ENCODE results near the gene LIPJ.
A peak's percentile ranks its signal among the peaks of the same experiment; 100 is the strongest.

LIPJ gene

DNA sequence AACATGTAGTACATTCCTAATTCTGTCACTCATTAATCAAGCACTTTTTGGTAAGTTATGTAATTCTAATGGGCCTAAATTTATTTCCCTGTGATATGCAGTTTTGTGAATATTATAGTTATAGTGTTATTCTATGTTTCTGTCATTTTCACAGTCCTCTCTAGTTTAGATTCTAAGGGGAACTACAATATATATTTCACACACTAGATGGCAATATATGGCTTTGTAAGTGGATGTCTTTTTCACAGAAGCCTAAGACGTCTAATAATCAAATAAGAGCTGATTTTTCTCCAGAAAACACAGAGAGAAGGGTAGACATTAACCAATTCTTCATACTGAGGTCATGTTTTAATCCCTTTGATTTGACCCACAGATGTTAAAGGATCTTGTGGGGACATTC is 21.5 kb upstream of the LIPJ start:
- H3K36me3 Mint-ChIP-seq: peaks cover 3% of the 10 kb centered on the region
- H3K27me3 Mint-ChIP-seq: peaks cover 2% of the 10 kb centered on the region
- H3K27ac Mint-ChIP-seq: no peak overlapping the region
- no peak overlapping the region for H3K4me3 Mint-ChIP-seq
- H3K4me1 Mint-ChIP-seq (ENCODE audit: low read depth): no peaks in the 10 kb centered on the region
- H3K9me3 Mint-ChIP-seq (ENCODE audit: low read depth): no peaks in the 10 kb centered on the region

DNA sequence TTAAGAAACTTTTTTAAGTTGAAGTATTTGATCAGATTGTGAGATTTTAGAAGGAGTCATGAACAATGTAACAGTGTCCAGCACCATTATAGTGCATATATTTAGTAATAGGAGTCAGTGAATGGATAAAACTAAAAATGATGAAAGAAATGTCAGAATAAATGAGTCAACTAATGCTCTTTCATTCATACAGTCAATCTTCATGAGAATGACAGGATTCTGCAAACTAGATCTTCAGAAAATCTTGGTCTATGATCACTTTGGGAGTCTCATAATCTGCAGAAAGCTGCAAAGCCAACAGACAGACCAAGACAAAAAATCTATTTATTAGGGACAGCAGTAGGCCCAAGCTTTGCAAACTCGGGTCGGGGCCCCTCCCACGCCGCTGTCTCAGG is 4.2 kb upstream of the LIPJ start:
- H3K27me3 Mint-ChIP-seq: peaks cover 4% of the 10 kb centered on the region
- peaks cover 5% of the 10 kb centered on the region for H3K36me3 Mint-ChIP-seq
- H3K9me3 Mint-ChIP-seq (ENCODE audit: low read depth): peaks cover 6% of the 10 kb centered on the region
- H3K27ac Mint-ChIP-seq: peak overlapping the region; percentile 78
- peak overlapping the region; percentile 70 for H3K4me3 Mint-ChIP-seq
- H3K4me1 Mint-ChIP-seq (ENCODE audit: low read depth): peaks cover 13% of the 10 kb centered on the region

DNA sequence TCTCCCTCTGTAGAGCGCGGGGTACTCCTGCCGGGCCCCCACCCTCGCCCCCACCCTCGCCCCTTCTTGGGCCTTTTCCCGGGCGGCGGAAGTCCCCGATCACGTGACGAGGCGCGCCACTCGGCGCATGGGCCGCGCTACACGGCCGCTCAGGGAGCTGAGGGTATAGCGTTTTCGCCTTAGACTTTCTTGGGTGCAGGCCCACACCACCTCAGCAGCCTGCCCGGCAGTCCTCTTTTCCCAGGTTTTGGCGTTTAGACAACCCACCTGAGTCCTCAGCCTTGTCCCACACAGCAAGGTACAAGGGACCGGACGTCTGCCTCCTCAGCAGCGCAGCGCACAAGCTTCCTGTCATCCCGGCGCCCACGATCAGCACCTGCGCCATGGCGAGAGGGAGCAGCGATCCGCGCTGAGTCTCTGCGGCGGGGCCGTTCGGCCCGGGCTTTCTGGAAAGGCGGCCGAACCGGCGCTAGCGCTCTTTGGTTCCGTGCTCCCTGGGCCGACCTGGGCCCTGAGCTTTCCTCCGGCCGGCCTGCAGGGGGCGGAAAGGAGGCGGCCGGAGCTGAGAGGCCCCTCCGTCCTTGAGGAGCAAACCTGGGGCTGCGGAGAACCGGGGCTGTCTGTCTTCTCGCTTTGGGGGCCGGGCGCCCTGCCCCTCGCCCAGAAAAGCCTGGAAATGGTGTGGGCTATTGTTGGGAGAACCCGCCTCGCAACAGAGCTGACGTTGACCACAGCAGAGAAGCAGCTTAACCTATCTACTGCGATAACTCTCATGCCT is 3.6 kb upstream of the LIPJ start, which contains the start of gene RNLS:
Gene RNLS, minus strand, starts transcription at position 513 of the 778 bp plus-strand sequence.
- Mint-ChIP-seq H3K4me3 (peak within 1 kb of the TSS; percentile 82), H3K27me3 (peaks cover 4% of the 10 kb centered on the region), H3K36me3 (peaks cover 5% of the 10 kb centered on the region), H3K4me1 (ENCODE audit: low read depth) (peaks cover 13% of the 10 kb centered on the region), H3K9me3 (ENCODE audit: low read depth) (peaks cover 6% of the 10 kb centered on the region), H3K27ac (peak within 1 kb of the TSS; percentile 88)

DNA sequence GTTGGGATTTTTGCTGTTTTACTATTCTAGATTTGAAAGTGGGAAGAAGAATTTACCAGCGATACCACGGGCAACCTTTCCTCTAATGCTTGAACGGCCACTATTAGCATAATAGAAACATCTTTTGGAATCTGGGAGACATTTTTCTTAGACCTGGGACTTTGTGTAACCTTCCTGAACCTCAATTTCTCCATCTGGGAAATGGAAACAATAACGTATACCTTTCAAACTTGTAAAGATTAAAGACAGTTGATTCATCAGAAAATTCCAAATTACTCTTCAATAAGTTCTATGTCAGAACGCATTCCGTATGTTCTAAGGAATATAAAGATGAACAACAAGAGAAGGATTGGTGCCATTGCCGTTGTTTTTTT is 3.0 kb upstream of the LIPJ start:
- peaks cover 6% of the 10 kb centered on the region for H3K9me3 Mint-ChIP-seq (ENCODE audit: low read depth)
- peak overlapping the region; percentile 88 for H3K27ac Mint-ChIP-seq
- peaks cover 13% of the 10 kb centered on the region for H3K4me1 Mint-ChIP-seq (ENCODE audit: low read depth)
- H3K27me3 Mint-ChIP-seq: peaks cover 4% of the 10 kb centered on the region
- H3K36me3 Mint-ChIP-seq: peaks cover 5% of the 10 kb centered on the region
- peak overlapping the region; percentile 82 for H3K4me3 Mint-ChIP-seq

DNA sequence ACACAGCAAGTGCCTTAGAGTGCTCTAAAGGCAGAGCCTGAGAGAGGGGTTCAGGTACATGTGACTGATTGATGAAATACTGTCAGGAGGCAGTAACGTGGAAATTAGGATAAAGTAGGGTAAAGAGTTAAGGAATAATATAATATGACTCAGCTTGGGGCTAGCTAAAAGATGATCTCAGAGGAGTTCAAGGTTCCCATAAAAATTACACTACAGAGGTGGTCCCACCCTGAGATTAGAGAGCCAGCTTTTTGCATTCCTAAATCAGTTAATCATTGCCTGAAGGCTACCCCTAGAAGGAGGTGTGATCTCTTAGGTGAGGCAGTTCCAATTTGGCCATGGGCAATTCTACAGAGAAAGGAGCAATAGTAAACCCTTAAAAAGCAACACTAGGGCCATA is 5.8 kb downstream of the LIPJ start:
- Mint-ChIP-seq H3K4me1 (ENCODE audit: low read depth) (no peaks in the 10 kb centered on the region), H3K27me3 (peaks cover 4% of the 10 kb centered on the region)

DNA sequence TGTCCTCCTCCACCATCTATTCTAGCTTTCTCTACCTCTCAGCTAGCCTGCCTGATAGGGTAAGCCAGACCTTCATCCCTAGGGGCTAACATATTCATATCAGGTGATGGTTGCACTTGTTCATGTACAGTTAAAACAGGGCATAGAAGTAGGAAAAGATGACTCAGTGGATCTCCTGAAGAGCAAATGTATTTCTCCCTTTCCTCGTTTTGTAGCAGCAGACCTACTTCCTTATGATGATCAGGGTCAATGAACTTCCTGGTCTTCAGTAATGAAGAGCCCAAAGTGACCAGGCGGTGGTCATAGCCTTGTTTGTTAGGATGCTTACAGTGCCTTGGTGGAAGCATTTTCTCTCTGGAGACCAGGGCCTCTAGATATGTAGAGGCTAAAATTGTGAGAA is 6.3 kb downstream of the LIPJ start:
- H3K4me3 Mint-ChIP-seq: no peak overlapping the region
- H3K4me1 Mint-ChIP-seq (ENCODE audit: low read depth): no peaks in the 10 kb centered on the region
- no peak overlapping the region for H3K27ac Mint-ChIP-seq
- H3K9me3 Mint-ChIP-seq (ENCODE audit: low read depth): no peaks in the 10 kb centered on the region
- no peaks in the 10 kb centered on the region for H3K36me3 Mint-ChIP-seq
- H3K27me3 Mint-ChIP-seq: peaks cover 5% of the 10 kb centered on the region

More for the DNA sequence above, 5.8 kb downstream of the LIPJ start:
- H3K4me3 Mint-ChIP-seq: no peak overlapping the region
- no peak overlapping the region for H3K27ac Mint-ChIP-seq
- no peaks in the 10 kb centered on the region for H3K9me3 Mint-ChIP-seq (ENCODE audit: low read depth)
- no peaks in the 10 kb centered on the region for H3K36me3 Mint-ChIP-seq

DNA sequence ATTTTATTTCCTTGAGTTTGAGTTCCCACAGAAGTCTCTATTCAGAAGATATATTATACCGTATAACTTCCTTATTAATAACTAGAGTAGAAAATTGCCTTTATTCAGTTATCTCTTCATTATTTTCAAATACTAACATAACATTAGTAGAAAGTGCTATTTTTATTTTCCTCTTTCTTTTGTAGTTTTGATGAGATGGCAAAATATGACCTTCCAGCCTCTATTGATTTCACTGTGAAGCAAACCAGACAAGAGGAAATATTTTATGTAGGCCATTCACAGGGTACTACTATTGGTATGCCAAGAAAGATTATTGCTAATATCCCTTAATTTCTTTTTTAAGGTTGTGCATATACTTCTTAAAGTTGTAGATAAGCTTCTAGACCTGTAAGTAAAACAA is 7.9 kb downstream of the LIPJ start:
- Mint-ChIP-seq H3K27ac (no peak overlapping the region), H3K36me3 (no peaks in the 10 kb centered on the region), H3K4me1 (ENCODE audit: low read depth) (no peaks in the 10 kb centered on the region), H3K4me3 (no peak overlapping the region), H3K9me3 (ENCODE audit: low read depth) (no peaks in the 10 kb centered on the region), H3K27me3 (peaks cover 7% of the 10 kb centered on the region)

DNA sequence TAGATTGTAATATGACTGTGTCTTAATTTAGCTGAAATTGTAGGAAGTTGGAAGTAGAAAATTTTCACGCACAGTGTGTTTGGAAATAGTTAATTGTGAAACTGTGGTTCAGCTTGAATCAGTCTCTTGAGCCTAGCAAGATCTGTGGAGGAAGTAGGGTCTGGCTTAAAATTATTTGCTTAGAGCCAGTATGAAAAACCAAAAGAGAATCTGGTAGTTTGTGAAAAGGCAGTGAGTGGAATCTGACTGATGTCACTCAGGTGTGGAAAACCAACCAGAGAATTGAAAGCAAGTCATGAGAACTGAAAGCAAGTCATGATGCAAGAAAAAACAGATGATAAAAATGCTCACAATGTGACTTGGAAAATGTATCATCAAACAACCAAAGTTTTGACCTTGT is 11.5 kb downstream of the LIPJ start:
- Mint-ChIP-seq H3K27me3 (peaks cover 5% of the 10 kb centered on the region), H3K36me3 (no peaks in the 10 kb centered on the region), H3K4me1 (ENCODE audit: low read depth) (no peaks in the 10 kb centered on the region), H3K27ac (no peak overlapping the region), H3K4me3 (no peak overlapping the region), H3K9me3 (ENCODE audit: low read depth) (no peaks in the 10 kb centered on the region)

DNA sequence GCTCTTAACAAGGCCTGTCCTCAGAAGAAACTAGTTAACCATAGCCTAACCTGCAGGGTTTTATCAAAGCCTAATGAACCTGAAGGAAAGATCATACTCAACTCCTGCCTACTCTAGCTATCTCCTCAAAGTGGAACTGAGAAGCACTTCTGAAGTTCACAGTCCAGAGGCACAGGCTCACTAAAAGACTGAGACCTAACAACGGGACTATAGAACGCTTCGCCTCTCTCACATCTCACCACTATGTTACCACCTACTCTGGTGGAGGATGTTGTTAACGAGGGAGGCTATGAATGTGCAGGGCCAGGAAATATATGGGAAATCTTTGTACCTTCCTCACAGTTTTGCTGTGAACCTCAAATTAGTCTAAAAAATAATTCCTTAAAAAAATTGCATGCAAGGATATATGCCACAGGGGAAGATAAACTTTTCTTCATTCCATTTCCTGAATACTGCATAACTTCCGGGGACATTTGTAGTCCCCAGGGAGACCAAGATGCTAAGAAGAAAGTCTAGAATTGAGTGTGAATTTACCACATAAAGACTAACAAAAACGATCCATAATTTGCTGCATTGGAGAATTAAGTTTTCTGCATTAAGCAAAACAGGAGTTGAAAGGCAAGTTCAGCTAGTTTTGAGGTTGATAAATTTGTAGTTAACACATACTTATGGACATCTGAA is 21.6 kb downstream of the LIPJ start:
- H3K36me3 Mint-ChIP-seq: peaks cover 4% of the 10 kb centered on the region
- H3K9me3 Mint-ChIP-seq (ENCODE audit: low read depth): no peaks in the 10 kb centered on the region
- no peaks in the 10 kb centered on the region for H3K4me1 Mint-ChIP-seq (ENCODE audit: low read depth)
- H3K4me3 Mint-ChIP-seq: no peak overlapping the region
- no peak overlapping the region for H3K27ac Mint-ChIP-seq
- H3K27me3 Mint-ChIP-seq: peaks cover 1% of the 10 kb centered on the region

DNA sequence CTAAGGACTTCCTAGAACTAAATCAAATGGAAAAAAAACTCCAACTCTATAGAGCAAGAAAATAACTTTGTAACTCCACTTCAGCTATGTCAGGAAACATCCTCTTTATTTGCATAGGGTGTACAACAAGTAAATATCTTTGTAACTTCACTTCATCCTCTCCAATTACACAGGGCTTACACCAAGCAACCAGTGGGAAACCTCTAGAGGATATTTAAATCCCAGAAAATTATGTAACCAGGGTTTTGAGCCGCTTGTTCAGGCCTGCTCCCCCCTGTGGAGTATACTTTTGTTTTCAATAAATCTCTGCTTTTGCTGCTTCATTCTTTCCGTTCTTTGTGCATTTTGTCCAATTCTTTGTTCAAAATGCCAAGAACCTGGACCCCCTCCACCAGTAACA is 22.2 kb downstream of the LIPJ start:
- H3K36me3 Mint-ChIP-seq: peaks cover 4% of the 10 kb centered on the region
- no peaks in the 10 kb centered on the region for H3K9me3 Mint-ChIP-seq (ENCODE audit: low read depth)
- peaks cover 1% of the 10 kb centered on the region for H3K27me3 Mint-ChIP-seq
- no peak overlapping the region for H3K27ac Mint-ChIP-seq
- no peak overlapping the region for H3K4me3 Mint-ChIP-seq
- no peaks in the 10 kb centered on the region for H3K4me1 Mint-ChIP-seq (ENCODE audit: low read depth)

DNA sequence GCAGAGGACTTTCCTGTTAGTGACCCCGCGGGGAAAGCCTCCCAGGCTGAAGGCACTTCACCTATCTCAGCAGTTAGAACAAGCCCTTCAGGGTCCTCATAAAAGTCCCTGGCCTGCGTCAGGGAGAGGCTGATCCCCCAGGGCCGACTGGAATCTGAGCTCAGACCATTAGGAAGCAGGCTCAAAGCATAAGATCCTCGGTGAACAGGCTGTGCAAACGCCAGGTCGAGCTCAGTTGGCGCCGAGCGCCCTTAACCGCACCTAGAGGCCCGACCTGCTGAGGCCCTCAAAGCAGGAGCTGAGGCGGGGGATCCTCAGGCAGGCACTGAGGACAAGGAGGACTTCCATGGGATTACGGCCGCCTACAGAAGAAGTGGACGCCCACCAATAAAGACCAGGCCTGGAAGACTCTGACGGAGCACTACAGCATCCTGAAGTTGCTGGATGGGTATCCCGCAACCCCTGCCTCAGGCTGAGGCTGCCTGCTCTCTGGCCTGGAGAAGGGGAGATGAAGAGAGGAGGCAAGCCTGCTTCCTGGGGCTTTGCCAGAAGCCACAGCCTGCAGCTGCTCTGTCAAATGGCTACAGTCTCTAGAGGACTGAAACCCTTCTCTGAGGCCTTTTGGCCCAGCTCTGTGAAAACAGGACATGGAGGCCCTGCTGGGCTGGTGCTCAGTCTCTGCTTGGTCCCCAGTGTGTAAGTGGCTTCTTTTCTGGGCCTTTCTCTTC is 29.9 kb downstream of the LIPJ start:
- H3K27ac Mint-ChIP-seq: no peak overlapping the region
- peaks cover 6% of the 10 kb centered on the region for H3K36me3 Mint-ChIP-seq
- no peak overlapping the region for H3K4me3 Mint-ChIP-seq

DNA sequence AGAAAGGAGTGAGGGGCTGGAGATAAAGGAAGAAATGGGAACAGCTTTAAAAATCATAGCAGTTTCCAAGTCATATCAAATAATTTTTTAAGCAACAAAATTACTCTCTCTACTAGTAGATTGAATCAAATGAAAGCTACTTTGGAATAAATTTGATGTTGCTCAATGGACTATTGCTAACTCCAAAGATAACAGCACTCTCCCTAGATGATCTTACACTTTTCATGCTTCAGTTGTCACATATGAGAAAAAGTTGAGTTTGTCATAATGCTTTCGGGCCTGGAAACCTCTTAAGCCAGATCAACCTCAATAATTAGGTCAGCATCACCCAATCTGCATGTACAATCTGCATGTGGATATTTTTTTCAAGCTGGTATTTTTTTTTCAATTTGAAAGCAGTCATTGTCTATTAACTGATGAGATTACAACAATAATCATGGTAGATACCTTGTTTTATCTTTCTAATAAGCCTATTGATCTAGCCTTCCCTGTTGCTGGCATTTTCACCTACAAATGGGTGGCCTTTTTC is 31.3 kb downstream of the LIPJ start:
- no peak overlapping the region for H3K4me3 Mint-ChIP-seq
- H3K9me3 Mint-ChIP-seq (ENCODE audit: low read depth): no peaks in the 10 kb centered on the region
- H3K27me3 Mint-ChIP-seq: no peaks in the 10 kb centered on the region
- no peaks in the 10 kb centered on the region for H3K4me1 Mint-ChIP-seq (ENCODE audit: low read depth)
- H3K36me3 Mint-ChIP-seq: peaks cover 5% of the 10 kb centered on the region
- no peak overlapping the region for H3K27ac Mint-ChIP-seq

More for the DNA sequence above, 29.9 kb downstream of the LIPJ start:
- Mint-ChIP-seq H3K27me3 (no peaks in the 10 kb centered on the region), H3K9me3 (ENCODE audit: low read depth) (no peaks in the 10 kb centered on the region), H3K4me1 (ENCODE audit: low read depth) (no peaks in the 10 kb centered on the region)

DNA sequence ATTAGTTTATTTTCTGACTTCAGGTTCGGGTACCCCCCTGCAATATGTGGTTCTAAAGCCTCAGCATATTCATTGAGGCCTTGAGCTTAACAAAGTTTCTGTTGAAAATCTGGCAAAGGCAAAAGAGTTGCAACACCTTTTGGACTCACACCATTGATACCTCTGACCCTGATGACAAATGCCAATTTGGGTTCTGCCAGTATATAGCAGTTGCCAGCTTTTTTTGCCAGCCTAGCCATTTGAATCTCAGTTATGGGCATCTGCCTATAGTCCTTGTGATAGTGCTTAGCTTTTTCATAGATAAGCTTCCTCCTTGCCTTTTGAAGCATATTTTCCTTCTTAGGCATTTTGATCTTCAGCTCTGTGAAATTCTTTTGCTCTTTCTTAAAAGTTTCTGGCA is 31.9 kb downstream of the LIPJ start:
- H3K4me3 Mint-ChIP-seq: no peak overlapping the region
- H3K27ac Mint-ChIP-seq: no peak overlapping the region
- H3K27me3 Mint-ChIP-seq: no peaks in the 10 kb centered on the region
- no peaks in the 10 kb centered on the region for H3K4me1 Mint-ChIP-seq (ENCODE audit: low read depth)
- peaks cover 5% of the 10 kb centered on the region for H3K36me3 Mint-ChIP-seq
- H3K9me3 Mint-ChIP-seq (ENCODE audit: low read depth): no peaks in the 10 kb centered on the region

DNA sequence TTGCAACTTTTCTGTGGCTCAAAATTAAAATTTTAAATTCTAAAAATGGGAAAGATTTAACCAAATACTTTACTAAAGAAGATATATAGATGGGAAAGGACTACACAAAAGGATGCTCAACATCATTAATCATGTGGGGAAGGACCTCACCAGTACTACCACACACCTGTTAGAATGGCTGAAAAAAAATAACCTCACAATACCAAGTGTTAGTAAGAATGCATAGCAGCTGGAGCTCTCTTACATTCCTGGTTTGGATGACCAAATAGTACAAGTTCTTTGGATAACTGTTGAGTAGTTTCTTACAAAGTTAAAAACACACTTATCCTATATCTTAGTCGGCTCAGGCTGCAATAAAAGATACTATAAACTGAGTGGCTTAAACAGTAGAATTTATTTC is 33.9 kb downstream of the LIPJ start:
- H3K27ac Mint-ChIP-seq: no peak overlapping the region
- no peak overlapping the region for H3K4me3 Mint-ChIP-seq
- no peaks in the 10 kb centered on the region for H3K27me3 Mint-ChIP-seq
- H3K9me3 Mint-ChIP-seq (ENCODE audit: low read depth): no peaks in the 10 kb centered on the region
- H3K4me1 Mint-ChIP-seq (ENCODE audit: low read depth): no peaks in the 10 kb centered on the region
- peaks cover 5% of the 10 kb centered on the region for H3K36me3 Mint-ChIP-seq

DNA sequence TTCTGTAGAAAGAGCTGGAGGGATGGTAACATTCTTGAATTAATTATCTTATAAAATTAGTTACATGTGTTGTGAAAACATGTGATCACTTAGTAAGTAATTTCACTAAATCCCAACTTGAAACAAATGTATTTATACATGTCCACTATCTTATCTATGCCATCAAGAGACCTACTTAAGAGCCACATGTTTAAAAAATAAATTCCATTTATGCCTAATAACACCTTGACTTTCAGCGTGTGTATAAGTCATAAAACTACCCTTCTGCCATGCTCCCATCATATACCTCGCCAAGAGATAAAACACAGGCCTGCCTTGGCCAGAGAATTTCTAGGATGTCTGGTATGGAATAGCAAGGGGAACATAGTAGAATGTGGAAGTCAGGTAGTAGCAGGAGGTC is 37.3 kb downstream of the LIPJ start:
- no peaks in the 10 kb centered on the region for H3K4me1 Mint-ChIP-seq (ENCODE audit: low read depth)
- no peak overlapping the region for H3K27ac Mint-ChIP-seq
- no peaks in the 10 kb centered on the region for H3K9me3 Mint-ChIP-seq (ENCODE audit: low read depth)
- H3K27me3 Mint-ChIP-seq: no peaks in the 10 kb centered on the region
- H3K36me3 Mint-ChIP-seq: peaks cover 5% of the 10 kb centered on the region
- H3K4me3 Mint-ChIP-seq: no peak overlapping the region
